Measurements from ENCODE around the gene ALG8.

GRCh38 chr11:78156127-78156844 lies 16.9 kb upstream of the ALG8 start:
- TF ChIP-seq YY1 (IDR thresholded peaks at IDR 0.05; ENCODE audit: insufficient read depth, insufficient read length) (no peak), SUZ12 (IDR thresholded peaks at IDR 0.05; ENCODE audit: extremely low read depth, insufficient read depth, insufficient read length) (no peak)
